Smooth muscle cell of trachea (primary cell): ENCODE measurements around the gene CERS6. TPM values are rescaled to one million over a fixed set of nuclear protein-coding genes. Genes with fewer than 3 reads are reported as not detected.

ENCODE experiments used
- total RNA-seq: library from RNA; depleted of rRNA; stranded (reverse); fragments of >200 nt; gene quantifications from 2 replicates; pipeline ENCODE4 v1.2.1, GENCODE V29; 2014

The CERS6 gene, protein sequence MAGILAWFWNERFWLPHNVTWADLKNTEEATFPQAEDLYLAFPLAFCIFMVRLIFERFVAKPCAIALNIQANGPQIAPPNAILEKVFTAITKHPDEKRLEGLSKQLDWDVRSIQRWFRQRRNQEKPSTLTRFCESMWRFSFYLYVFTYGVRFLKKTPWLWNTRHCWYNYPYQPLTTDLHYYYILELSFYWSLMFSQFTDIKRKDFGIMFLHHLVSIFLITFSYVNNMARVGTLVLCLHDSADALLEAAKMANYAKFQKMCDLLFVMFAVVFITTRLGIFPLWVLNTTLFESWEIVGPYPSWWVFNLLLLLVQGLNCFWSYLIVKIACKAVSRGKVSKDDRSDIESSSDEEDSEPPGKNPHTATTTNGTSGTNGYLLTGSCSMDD
- 11.6 and 15.9 TPM in 2 replicates for total RNA-seq

GRCh38 chr2:168455645-168456520, at the start of gene CERS6:
CERS6 (plus strand) TSS chr2:168456272; CDS start chr2:168456449, 177 bp downstream.

GRCh38 chr2:168801961-168802858, 346.1 kb downstream of the CERS6 start, which contains the start of gene NOSTRIN:
NOSTRIN (plus strand) TSS chr2:168802637; CDS start chr2:168802647, 10 bp downstream.

Other genes starting within 250 kb of the CERS6 start
- gene STK39, start 208.7 kb upstream of the CERS6 start, total RNA-seq = 13.1 and 19.9 TPM in 2 replicates